Sigmoid colon (tissue), 4 donors: ENCODE results near the gene TAF1L.

Experiments used
- POLR2A ChIP-seq, 2 donors: fragments of 450-650 bp; IDR thresholded peaks; one replicate each; pipeline ENCODE4 v1.6.1; 2016; ENCODE audit warnings: antibody characterized with exemption in 2 of 2, mild to moderate bottlenecking in 2 of 2, moderate library complexity in 2 of 2
- POLR2AphosphoS5 ChIP-seq, 4 donors: sonication (generic); formaldehyde crosslinking; IDR thresholded peaks; one replicate each; pipeline ENCODE4 v1.6.1; 2017; ENCODE audit warnings: antibody characterized with exemption in 4 of 4
- TF ChIP-seq, protein P1 (sequence below), 4 experiments: fragments of 450-650 bp in 3 of 4; fragments of 200-600 bp in 1 of 4; IDR thresholded peaks; one replicate each; pipeline ENCODE4 v1.5.1; 2016 to 2019; ENCODE audit warnings: antibody characterized with exemption in 4 of 4, mild to moderate bottlenecking in 3 of 4, moderate library complexity in 2 of 4

DNA sequence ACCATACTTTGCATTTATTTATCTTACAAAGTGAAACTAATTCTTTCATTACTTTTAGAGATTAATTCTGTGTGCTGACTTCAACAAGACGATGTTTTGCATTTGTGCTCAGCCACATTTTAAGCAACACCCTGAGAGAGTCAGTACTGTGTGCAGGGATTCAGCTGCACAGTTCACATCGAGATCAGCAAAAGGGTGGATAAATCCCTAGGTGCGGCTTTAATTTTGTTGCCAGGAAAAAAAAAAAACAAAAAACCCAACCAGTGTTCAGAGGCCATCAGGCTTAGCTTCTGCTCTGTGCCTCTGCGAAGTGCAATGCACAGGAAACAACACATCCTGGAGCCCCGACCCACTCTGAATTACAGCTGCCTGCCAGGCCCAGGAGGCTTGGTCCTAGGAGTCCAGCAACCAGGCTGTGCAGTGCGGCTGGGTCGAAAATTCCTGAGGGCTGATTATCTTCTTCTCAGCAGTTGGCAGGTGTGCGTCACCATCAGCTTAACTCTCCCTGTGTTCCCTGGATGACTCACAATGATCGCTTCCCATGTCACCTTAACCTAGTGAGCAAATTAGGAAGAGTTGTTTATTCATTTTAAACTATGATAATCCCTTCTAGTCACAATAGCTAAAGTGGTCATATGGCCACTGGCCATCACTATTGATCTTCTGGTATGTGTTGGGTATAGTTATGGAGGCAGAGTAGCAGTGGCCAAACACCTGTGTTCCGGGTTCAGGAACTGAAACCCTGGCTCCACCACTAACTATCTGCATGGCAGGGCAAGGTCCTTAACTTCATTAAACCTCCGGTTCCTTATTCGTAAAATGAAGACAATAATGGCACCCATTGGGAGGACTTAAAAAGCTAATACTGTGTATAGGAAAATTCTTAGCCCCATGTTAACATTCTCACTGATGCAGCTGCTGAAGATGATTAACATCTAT, 31.3 kb downstream of the TAF1L start:
- TF ChIP-seq, protein P1, sequence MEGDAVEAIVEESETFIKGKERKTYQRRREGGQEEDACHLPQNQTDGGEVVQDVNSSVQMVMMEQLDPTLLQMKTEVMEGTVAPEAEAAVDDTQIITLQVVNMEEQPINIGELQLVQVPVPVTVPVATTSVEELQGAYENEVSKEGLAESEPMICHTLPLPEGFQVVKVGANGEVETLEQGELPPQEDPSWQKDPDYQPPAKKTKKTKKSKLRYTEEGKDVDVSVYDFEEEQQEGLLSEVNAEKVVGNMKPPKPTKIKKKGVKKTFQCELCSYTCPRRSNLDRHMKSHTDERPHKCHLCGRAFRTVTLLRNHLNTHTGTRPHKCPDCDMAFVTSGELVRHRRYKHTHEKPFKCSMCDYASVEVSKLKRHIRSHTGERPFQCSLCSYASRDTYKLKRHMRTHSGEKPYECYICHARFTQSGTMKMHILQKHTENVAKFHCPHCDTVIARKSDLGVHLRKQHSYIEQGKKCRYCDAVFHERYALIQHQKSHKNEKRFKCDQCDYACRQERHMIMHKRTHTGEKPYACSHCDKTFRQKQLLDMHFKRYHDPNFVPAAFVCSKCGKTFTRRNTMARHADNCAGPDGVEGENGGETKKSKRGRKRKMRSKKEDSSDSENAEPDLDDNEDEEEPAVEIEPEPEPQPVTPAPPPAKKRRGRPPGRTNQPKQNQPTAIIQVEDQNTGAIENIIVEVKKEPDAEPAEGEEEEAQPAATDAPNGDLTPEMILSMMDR (IDR thresholded peaks at IDR 0.05), result no peak
- TF ChIP-seq POLR2A (IDR thresholded peaks at IDR 0.05) (no peak), POLR2AphosphoS5 (IDR thresholded peaks at IDR 0.05) (no peak)
